HG02884 (cell line): ENCODE results near the gene CDKL5.
"Not testable (repeated sequence)": the region's sequence is repeated elsewhere in the genome, so short reads cannot be mapped to it uniquely, and the experiment has no call there.

Experiments
- ATAC-seq: cut with Tn5 transposase; IDR thresholded peaks from one replicate; pipeline ENCODE4 v1.9.1; 2021; ENCODE audit warnings: mild to moderate bottlenecking, moderate library complexity; ENCODE audit not compliant: unreplicated experiment

The CDKL5 gene

GRCh38 chrX:18566748-18567147, 141.3 kb downstream of the CDKL5 start:
- ATAC-seq: no peak

- ATAC-seq: no peak
Measured at GRCh38 chrX:18573556-18573955, 148.1 kb downstream of the CDKL5 start.

DNA sequence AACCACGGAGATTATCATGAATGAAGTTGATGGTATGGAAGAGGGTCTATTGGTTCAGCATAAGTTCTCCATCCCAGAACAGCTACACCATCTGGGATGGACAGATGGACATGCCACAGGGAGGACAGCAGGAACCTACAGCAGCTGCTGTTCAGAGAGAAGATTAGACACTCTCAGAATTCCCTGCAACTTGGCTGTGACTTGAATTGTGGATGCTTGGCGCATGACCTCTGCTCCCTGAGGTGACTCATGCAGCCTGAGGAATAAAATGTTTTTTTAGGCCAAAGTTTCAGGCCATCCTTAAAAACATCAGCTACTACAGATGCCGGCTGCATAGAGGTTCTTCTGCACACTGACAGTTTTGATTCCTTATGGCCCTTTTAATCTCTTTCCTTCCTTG, 149.2 kb downstream of the CDKL5 start:
- ATAC-seq: no peak

DNA sequence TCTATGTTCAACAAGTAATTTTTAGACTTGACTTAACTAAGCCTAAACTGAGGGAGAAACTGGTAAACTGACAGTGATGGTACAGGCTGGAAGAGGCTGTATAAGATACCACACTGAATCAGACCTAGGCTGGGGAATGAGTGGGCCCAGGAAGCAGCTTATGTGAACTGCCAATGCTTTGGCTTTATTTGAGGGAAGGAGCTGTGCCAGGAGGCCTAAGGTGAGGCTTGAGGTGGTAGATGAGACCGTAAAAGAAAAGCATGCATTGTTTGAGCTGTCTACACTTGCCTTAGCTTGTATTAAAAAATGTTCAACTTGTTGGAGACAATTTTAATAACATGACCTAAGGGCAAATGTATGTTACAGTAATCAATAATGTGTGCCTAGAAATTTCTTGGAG, 150.3 kb downstream of the CDKL5 start:
- ATAC-seq: no peak

- ATAC-seq: no peak
Measured at GRCh38 chrX:18577400-18577799, 152.0 kb downstream of the CDKL5 start.

GRCh38 chrX:18578546-18578945, 153.1 kb downstream of the CDKL5 start:
- no peak for ATAC-seq

DNA sequence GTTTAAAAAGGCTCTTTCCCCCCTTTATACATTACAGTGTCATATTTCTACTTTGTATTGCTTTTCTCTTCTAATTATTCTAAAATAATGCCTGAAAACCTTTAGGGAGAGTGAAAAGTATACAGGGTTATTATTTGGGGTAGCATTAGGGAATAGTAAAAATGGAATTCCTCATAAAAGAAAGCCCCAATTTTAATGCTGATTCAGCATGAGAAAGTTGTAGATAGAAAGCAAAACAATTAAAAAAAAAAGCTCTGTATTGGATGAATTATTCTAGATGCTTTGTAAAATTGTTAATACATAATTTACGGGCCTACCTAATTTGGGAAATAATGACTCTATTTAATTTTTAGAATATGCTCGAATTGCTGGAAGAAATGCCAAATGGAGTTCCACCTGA, 154.1 kb downstream of the CDKL5 start:
- no peak for ATAC-seq

GRCh38 chrX:18582910-18583493, 157.6 kb downstream of the CDKL5 start:
- ATAC-seq: no peak

DNA sequence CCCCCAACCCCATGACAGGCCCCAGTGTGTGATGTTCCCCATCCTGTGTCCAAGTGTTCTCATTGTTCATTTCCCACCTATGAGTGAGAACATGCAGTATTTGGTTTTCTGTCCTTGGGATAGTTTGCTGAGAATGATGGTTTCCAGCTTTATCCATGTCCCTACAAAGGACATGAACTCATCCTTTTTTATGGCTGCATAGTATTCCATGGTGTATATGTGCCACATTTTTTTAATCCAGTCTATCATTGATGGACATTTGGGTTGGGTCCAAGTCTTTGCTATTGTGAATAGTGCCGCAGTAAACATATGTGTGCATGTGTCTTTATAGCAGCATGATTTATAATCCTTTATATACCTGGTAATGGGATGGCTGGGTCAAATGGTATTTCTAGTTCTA, 163.9 kb downstream of the CDKL5 start:
- ATAC-seq: not testable (repeated sequence)

- no peak for ATAC-seq
Measured at GRCh38 chrX:18591834-18592233, 166.4 kb downstream of the CDKL5 start.

GRCh38 chrX:18594079-18594478, 168.7 kb downstream of the CDKL5 start:
- no peak for ATAC-seq

DNA sequence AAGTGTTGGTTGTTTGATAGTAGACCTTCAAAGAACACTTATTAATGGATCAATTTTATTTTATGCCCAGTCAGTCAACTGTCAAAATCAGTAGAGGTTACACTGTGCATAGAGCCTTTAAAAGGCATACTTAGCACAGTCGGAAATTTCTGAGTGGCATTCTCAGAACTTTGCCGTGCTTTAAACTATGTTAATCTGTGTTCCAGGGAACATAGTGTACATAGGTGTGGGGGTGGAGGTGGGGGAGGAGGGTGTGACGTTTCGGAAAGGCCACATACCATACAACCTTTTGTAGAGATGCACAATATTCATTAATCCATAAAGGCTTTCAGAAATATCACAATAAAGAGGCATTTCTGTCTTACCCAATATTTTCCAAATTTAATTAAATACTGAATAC, 170.7 kb downstream of the CDKL5 start:
- no peak for ATAC-seq

GRCh38 chrX:18598413-18598812, 173.0 kb downstream of the CDKL5 start:
- ATAC-seq: no peak

- ATAC-seq: no peak
Measured at GRCh38 chrX:18607966-18608365, 182.6 kb downstream of the CDKL5 start.

DNA sequence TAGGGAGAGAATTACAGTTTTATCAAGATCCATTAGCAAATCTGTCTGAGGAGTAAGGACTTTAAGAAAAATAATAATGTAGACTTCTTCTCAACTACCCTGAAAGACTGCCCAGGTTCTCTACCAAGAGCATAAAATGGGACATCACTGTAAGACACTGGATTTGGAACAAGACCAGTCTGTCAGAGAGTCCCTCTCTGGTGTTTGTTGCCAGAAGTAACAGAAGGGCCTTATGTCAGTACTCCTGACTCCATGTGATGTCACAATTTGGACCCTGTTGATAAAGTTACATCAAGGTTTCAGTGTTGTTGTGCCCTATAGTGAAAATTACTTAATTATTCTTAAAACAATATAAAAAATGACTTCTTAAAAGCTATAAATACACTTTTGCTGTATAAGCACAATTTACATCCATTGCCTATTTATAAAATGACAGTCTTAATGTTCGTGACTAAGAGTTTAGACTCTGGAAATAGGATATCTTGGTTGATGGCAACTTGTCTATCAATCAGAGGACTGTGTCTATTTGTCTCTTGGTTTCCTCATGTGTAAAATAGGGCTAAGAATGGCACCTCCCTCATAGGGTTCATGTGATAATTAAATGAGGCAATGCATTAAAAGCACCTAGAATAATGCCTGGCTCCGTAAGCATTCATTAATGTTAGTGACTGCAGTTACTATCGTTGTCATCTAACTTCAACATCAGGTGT, 188.7 kb downstream of the CDKL5 start:
- ATAC-seq: no peak

DNA sequence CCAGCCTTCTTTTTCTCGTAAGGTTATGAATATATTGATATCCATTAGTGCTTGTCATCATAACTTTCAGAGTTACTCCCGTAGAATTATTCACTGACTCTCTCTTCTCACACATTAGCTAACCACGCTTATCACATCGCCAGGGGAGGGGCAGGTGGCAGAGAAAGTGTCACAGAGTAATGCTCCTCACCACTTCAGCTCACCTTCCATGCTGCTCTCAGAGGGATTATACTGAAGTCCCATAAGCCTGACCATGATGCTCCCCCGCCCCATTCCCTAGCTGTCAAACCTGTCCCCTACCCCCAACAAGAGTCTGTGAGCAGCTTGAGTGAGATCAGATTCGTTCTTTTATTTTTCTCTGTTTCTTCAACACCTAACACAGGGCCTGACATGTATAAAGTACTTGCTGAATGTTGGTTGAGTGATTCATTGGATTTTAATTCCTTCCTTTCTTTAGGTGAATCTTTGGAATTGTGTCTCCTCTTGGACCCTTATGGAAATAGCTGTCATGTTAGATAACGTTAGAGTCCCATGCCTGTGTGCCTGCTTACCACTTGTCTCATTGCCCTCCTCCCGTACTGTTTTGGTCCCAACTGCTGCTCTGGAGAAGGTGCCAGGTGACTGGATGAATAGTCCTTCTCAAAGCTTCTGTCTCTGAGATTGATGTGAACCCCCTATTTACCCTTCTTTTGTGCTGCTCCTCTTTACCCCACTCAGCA, 191.4 kb downstream of the CDKL5 start:
- ATAC-seq: no peak

- no peak for ATAC-seq
Measured at GRCh38 chrX:18617407-18617750, 192.0 kb downstream of the CDKL5 start.

DNA sequence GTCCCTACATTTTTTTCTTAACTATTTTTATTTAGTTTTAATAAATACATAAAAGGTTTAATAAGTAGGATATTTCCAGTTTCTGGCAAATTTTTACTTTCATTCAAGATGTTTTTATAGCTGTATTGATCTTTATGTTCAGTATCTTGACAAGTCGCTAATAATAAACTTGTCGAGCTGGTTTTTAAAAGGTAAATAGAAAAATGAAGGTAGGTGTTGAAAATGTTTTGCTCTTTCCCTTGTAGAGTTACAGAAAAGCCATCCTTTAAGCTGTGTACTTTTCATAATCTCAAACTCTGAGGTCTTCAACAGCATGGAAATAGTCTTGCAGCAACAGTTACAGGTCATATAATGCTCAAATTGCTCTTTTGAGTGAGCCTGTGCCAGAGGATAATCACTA, 193.9 kb downstream of the CDKL5 start:
- no peak for ATAC-seq

- ATAC-seq: no peak
Measured at GRCh38 chrX:18620349-18620748, 194.9 kb downstream of the CDKL5 start.

DNA sequence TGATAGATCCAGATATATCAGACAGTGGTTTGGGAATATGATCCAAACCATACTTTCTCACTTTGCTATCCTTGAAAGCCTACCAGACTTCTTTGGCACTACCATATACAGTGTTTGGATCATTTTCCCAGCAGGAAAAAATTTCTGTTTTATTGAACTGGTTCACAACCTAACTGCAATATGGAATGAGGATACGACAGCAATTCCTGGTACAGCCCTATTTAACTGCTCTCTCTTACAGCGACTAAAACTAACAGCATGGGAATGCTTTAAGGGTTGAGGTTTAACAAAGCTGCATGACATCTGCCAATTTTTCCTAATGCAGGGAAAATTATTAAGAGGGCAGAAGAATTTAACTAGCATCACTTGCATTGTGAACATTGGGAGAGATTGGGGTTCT, 199.2 kb downstream of the CDKL5 start:
- ATAC-seq: no peak

DNA sequence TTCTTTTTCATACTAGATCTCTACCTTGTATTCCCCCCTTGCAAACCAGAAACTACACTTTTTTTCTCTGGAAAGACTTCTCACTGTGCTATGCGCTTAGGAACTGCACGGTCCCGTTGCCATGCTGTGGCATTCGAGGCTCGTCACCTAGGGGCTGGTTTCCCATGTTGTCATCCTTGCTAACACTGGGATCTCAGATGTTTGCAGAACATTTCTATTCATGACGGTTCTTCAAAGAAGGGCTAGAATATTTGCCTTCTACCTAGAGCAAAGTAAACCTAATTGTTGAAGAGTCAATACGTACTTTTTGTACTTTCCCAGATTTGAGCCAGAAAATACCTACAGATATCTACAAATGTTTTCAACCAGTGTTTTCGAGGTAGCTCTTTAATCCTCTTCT, 205.5 kb downstream of the CDKL5 start:
- no peak for ATAC-seq

GRCh38 chrX:18638398-18638797, 213.0 kb downstream of the CDKL5 start:
- no peak for ATAC-seq
